OCI-LY1 (cell line): Measurements from ENCODE around the gene SCN4B.

Experiments used
- H2AFZ ChIP-seq: fragments of 200-600 bp; sonication (generic), shearing (Covaris generic); 2 replicates; pipeline ENCODE4 v1.6.0; 2014; ENCODE audit warnings: antibody characterized with exemption, mild to moderate bottlenecking, low read length
- H3F3A ChIP-seq: fragments of 200-600 bp; sonication (generic), shearing (Covaris generic); 2 replicates; pipeline ENCODE4 v1.6.0; 2014; ENCODE audit warnings: mild to moderate bottlenecking, antibody characterized with exemption, low read length, moderate library complexity; ENCODE audit not compliant: insufficient read depth
- H3K27ac ChIP-seq: fragments of 200-600 bp; sonication (generic); 2 replicates; pipeline ENCODE4 v1.5.1; 2014; ENCODE audit warnings: low read length, mixed run types, mild to moderate bottlenecking, low read depth; ENCODE audit not compliant: poor library complexity, severe bottlenecking
- H3K27me3 ChIP-seq: fragments of 200-600 bp; sonication (generic); 2 replicates; pipeline ENCODE4 v1.6.0; 2014; ENCODE audit warnings: antibody characterized with exemption, mild to moderate bottlenecking, low read length, moderate library complexity; ENCODE audit not compliant: insufficient read depth
- H3K36me3 ChIP-seq: fragments of 200-600 bp; sonication (generic); 2 replicates; pipeline ENCODE4 v1.6.1; 2014; ENCODE audit warnings: mild to moderate bottlenecking, antibody characterized with exemption, low read length, moderate library complexity, mixed read lengths; ENCODE audit not compliant: insufficient read depth
- H3K4me1 ChIP-seq: fragments of 200-600 bp; sonication (generic); 2 replicates; pipeline ENCODE4 v1.5.1; 2014; ENCODE audit warnings: mild to moderate bottlenecking, low read length, moderate library complexity; ENCODE audit not compliant: insufficient read depth, severe bottlenecking
- H3K4me2 ChIP-seq: fragments of 200-600 bp; sonication (generic), shearing (Covaris generic); 2 replicates; pipeline ENCODE4 v1.6.1; 2014; ENCODE audit warnings: low read length
- H3K4me3 ChIP-seq: fragments of 200-600 bp; sonication (generic); 2 replicates; pipeline ENCODE4 v1.5.1; 2014; ENCODE audit warnings: low read length, low read depth, mild to moderate bottlenecking, mixed read lengths; ENCODE audit not compliant: poor library complexity, severe bottlenecking
- H3K79me2 ChIP-seq: fragments of 200-600 bp; shearing (Covaris generic); 2 replicates; pipeline ENCODE4 v1.6.1; 2016; ENCODE audit warnings: mixed run types, low read length, mixed read lengths; ENCODE audit not compliant: insufficient read depth
- H3K9ac ChIP-seq: fragments of 200-600 bp; sonication (generic), shearing (Covaris generic); 2 replicates; pipeline ENCODE4 v1.6.1; 2014; ENCODE audit warnings: mild to moderate bottlenecking, low read length, mixed read lengths
- H3K9me2 ChIP-seq: fragments of 200-600 bp; sonication (generic), shearing (Covaris generic); 2 replicates; pipeline ENCODE4 v1.6.1; 2014; ENCODE audit warnings: low read depth, mild to moderate bottlenecking, low read length, mixed read lengths
- H3K9me3 ChIP-seq: fragments of 200-600 bp; shearing (Covaris generic); 2 replicates; pipeline ENCODE4 v1.6.1; 2014; ENCODE audit warnings: low read length, mixed read lengths
- H4K20me1 ChIP-seq: fragments of 200-600 bp; sonication (generic), shearing (Covaris generic); 2 replicates; pipeline ENCODE4 v1.6.0; 2016; ENCODE audit warnings: mild to moderate bottlenecking, low read length; ENCODE audit not compliant: insufficient read depth
- CTCF ChIP-seq: fragments of 200-600 bp; sonication (generic), shearing (Covaris generic); IDR thresholded peaks from 2 replicates; pipeline ENCODE4 v1.5.1; 2017; ENCODE audit warnings: mild to moderate bottlenecking, antibody characterized with exemption, low read length, moderate library complexity, mixed read lengths
- EZH2 ChIP-seq: fragments of 200-600 bp; sonication (generic), shearing (Covaris generic); IDR thresholded peaks from 2 replicates; pipeline ENCODE4 v1.8.0; 2017; ENCODE audit warnings: borderline replicate concordance, mixed run types, mild to moderate bottlenecking, antibody characterized with exemption, low read length, moderate library complexity, mixed read lengths

SCN4B gene

GRCh38 chr11:118147502-118147901 lies 5.1 kb downstream of the SCN4B start:
- no peak overlapping the region for H3K4me2 ChIP-seq
- H3K4me3 ChIP-seq = no peak overlapping the region
- no peaks in the 10 kb centered on the region for H3K9me3 ChIP-seq
- no peaks in the 10 kb centered on the region for H3K9me2 ChIP-seq
- H2AFZ ChIP-seq = no peak overlapping the region
- no peaks in the 10 kb centered on the region for H4K20me1 ChIP-seq
- TF ChIP-seq CTCF (no peak), EZH2 (no peak)
- H3K9ac ChIP-seq = no peak overlapping the region
- no peaks in the 10 kb centered on the region for H3K36me3 ChIP-seq
- no peaks in the 10 kb centered on the region for H3K27me3 ChIP-seq
- H3K27ac ChIP-seq = no peak overlapping the region
- no peaks in the 10 kb centered on the region for H3K79me2 ChIP-seq
- H3K4me1 ChIP-seq = peaks cover 4% of the 10 kb centered on the region
- no peaks in the 10 kb centered on the region for H3F3A ChIP-seq

- H4K20me1 ChIP-seq = no peaks in the 10 kb centered on the region
- no peaks in the 10 kb centered on the region for H3K79me2 ChIP-seq
- no peak overlapping the region for H3K27ac ChIP-seq
- no peak overlapping the region for H2AFZ ChIP-seq
- H3K4me3 ChIP-seq = no peak overlapping the region
- TF ChIP-seq EZH2 (no peak), CTCF (no peak)
- no peaks in the 10 kb centered on the region for H3K27me3 ChIP-seq
- H3K4me1 ChIP-seq = peaks cover 4% of the 10 kb centered on the region
- no peaks in the 10 kb centered on the region for H3K36me3 ChIP-seq
- H3K4me2 ChIP-seq = no peak overlapping the region
- no peaks in the 10 kb centered on the region for H3K9me2 ChIP-seq
- no peaks in the 10 kb centered on the region for H3F3A ChIP-seq
- no peak overlapping the region for H3K9ac ChIP-seq
- H3K9me3 ChIP-seq = no peaks in the 10 kb centered on the region
Observed at GRCh38 chr11:118146554-118146953, 6.1 kb downstream of the SCN4B start.

GRCh38 chr11:118145285-118146227 lies 7.1 kb downstream of the SCN4B start:
- Histone ChIP-seq H3F3A (no peaks in the 10 kb centered on the region), H3K4me1 (peaks cover 4% of the 10 kb centered on the region), H3K27me3 (no peaks in the 10 kb centered on the region), H3K27ac (no peak overlapping the region), H3K4me2 (peak overlapping the region; percentile 70), H3K79me2 (no peaks in the 10 kb centered on the region), H3K9me2 (no peaks in the 10 kb centered on the region), H4K20me1 (no peaks in the 10 kb centered on the region), H2AFZ (no peak overlapping the region), H3K9me3 (no peaks in the 10 kb centered on the region), H3K36me3 (no peaks in the 10 kb centered on the region), H3K9ac (no peak overlapping the region; the same call in 1 of the 2 replicates), H3K4me3 (peak overlapping the region; percentile 58)
- TF ChIP-seq EZH2 (no peak), CTCF (peak; percentile 76)
